ENCODE results near the gene PLEKHA7.
A peak's percentile ranks its signal among the peaks of the same experiment; 100 is the strongest.

Gene PLEKHA7

DNA sequence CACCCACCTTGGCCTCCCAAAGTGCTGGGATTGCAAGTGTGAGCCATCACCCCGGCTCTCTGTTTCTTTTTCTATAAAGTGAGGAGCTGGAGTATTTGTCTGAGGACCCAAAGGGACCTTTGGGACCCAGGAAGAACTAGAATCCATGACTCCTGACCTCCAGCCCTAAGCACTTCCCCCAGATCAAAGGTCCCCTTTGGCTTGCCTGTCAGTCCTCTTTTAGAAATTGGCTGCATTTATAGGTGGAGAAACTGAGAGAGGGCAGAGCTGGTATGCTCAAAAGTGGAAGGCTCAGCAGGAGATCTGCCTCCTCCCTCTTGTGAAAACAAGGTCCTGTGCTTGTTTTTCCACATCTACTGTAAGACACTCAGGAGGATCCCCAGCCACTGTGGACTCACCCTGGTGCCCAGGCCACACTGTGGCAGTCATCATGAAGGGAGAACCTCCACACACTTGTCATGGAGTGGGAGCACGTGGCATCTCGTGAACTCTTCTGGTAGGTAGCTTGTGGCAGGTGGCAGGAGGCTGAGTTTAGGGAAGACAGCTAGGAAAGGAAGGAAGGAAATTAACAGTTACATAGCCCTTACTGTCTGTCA lies 12.4 kb upstream of the PLEKHA7 start:
- TF ChIP-seq, protein P1, sequence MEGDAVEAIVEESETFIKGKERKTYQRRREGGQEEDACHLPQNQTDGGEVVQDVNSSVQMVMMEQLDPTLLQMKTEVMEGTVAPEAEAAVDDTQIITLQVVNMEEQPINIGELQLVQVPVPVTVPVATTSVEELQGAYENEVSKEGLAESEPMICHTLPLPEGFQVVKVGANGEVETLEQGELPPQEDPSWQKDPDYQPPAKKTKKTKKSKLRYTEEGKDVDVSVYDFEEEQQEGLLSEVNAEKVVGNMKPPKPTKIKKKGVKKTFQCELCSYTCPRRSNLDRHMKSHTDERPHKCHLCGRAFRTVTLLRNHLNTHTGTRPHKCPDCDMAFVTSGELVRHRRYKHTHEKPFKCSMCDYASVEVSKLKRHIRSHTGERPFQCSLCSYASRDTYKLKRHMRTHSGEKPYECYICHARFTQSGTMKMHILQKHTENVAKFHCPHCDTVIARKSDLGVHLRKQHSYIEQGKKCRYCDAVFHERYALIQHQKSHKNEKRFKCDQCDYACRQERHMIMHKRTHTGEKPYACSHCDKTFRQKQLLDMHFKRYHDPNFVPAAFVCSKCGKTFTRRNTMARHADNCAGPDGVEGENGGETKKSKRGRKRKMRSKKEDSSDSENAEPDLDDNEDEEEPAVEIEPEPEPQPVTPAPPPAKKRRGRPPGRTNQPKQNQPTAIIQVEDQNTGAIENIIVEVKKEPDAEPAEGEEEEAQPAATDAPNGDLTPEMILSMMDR (conservative IDR thresholded peaks at IDR 0.05; ENCODE audit: low read depth, low read length): no peak
- no peak overlapping the region for H3K4me3 ChIP-seq (ENCODE audit: low read depth, low read length)
- DNase-seq (ENCODE audit: low read depth): peak; percentile 17

DNA sequence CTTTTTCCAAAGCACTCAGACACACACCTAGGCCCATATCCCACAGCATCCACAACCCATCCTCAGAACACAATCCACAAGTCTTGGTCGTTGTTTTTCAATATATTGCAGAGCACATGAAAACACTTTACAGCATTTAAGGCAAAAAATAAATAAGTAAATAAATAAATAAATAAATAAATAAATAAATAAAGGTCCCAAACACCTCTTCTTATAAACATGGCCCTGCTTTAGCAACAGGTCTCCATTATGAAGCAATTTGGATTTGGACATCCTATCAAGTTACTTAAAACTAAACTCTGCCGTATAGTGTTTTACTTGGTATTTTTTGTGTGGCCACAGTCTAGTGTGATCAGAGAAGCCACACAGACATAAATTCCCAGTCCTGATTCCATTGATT lies 10.7 kb upstream of the PLEKHA7 start:
- DNase-seq (ENCODE audit: low read depth): no peak
- TF ChIP-seq, protein P1 (conservative IDR thresholded peaks at IDR 0.05; ENCODE audit: low read depth, low read length): no peak
- no peak overlapping the region for H3K4me3 ChIP-seq (ENCODE audit: low read depth, low read length)

DNA sequence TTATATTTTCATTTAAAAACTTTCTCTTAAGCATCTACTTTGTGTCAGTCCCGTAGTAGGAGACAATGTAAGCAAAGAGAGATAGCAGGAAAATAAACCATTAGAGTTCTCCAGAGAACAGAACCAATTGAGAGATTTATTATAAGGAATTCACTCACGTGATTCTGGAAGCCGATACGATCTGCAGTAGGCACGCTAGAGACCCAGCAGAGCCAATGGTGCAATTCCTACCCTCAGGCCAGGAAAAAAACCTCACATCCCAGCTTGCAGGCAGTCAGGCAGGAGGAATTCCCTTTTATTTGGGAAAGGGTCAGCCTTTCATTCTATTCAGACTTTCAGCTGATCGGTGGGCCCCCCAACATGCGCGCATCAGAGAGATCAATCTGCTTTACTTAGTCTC lies 7.3 kb upstream of the PLEKHA7 start:
- H3K4me3 ChIP-seq (ENCODE audit: low read depth, low read length): no peak overlapping the region
- no peak for DNase-seq (ENCODE audit: low read depth)
- TF ChIP-seq, protein P1 (conservative IDR thresholded peaks at IDR 0.05; ENCODE audit: low read depth, low read length): no peak

DNA sequence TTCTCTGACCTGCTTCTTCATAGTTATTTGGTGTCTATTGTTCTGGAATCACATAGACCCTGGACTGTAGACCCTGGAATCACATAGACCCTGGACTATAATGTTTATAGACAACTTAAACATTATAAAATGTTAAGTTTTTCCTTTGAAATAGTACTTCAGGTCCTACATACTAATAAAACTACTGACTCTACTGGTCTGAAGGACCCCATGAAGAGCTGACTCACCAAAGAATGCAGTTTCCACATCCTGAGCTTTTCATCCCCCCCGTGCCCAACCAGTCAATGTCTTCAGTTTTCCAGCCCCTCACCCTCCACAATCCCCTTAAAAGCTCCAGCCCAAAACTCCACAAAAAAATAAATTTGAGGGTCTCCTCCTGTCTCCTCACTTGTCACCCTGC lies 6.6 kb upstream of the PLEKHA7 start:
- DNase-seq (ENCODE audit: low read depth): peak; percentile 54
- TF ChIP-seq, protein P1 (conservative IDR thresholded peaks at IDR 0.05; ENCODE audit: low read depth, low read length): no peak
- no peak overlapping the region for H3K4me3 ChIP-seq (ENCODE audit: low read depth, low read length)

DNA sequence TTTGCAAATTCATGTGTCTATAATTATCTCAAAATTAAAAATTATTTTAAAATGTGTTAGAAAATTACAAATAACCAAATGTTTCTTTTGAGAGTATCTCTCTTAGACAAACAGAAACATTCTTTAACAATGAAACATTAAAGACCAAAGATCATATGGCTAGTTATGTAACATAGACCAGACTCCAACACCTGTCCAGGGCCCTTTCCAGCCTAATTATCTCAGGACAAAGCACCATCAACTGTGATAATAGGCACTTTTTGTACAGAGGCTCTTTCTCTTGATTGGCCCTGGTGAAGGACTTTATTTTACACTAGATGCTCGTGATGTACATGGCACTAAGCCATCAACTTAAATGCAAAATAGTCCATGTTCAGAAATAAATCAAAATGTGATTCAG lies 5.0 kb upstream of the PLEKHA7 start:
- no peak overlapping the region for H3K4me3 ChIP-seq (ENCODE audit: low read depth, low read length)
- DNase-seq (ENCODE audit: low read depth): no peak
- TF ChIP-seq, protein P1 (conservative IDR thresholded peaks at IDR 0.05; ENCODE audit: low read depth, low read length): no peak

DNA sequence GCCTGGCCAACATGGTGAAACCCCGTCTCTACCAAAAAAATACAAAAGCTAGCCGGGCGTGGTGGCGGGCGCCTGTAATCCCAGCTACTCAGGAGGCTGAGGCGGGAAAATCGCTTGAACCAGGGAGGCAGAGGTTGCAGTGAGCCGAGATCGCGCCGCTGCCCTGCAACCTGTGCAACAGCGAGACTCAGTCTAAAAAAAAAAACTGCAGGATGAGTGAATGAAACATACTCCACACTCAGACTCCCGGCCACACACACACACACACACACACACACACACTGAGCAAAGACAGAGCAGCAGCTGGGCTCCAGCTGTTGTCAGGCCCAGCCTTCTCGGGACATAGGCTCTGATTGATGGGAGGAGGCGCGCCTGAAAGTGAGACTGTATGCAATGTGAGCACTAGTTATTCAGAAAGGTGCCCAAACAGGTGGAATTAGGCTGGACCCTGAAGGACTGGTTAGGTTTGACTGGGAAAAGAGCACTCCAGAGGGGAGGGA lies 1.5 kb upstream of the PLEKHA7 start:
- TF ChIP-seq, protein P1 (conservative IDR thresholded peaks at IDR 0.05; ENCODE audit: low read depth, low read length): no peak
- DNase-seq (ENCODE audit: low read depth): peak; percentile 53
- H3K4me3 ChIP-seq (ENCODE audit: low read depth, low read length): no peak overlapping the region
